Measurements from ENCODE around the gene CASZ1. TPM values are rescaled to one million over a fixed set of nuclear protein-coding genes. Genes with fewer than 3 reads are reported as not detected.

The CASZ1 gene
- total RNA-seq, 1 experiment from 2014 or later = 3.9 TPM

DNA sequence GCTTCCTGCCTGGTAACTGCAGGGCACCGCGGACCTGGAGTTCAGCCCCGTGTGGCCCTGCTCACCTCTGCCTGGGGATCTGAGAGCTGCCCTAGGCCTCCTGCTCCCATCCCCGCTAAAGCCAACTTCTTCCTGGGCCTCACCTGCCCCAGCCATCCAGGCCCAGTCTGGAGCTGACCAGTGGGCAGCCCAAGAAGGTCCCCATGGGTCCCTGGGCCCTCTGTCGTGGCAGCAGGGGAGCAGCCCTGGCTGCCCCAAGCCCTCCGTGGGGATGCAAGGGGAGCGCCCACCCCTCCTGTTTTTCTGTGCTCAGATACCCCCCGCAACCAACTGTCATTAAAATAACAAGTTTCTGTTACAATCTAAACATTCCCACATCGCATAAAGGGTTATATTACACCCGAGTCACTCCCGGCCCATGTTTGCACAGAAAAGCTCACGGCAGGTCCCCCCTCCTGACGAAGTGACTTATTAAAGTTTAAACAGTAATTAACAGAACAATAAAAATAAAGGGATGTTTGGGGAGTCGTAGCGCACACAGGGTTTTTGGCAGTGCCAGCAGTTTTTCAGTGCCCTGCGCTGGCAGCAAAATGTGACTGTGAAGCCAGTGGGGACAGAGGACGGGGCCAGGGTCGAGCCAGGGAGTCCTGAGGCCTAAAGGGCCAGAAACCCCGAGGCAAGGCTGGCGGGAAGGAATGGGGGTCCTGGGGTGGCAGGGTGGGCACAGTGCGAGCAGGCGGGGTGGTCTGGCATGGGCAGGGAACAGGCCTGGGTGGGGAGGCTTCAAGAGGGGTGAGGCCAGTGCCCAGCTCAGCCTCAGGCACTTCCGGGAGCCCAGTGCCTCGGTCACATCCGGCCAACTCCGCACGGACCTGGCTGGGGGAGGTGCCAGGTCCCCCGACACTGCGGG, 121.5 kb downstream of the CASZ1 start:
- H3K27me3 Mint-ChIP-seq (ENCODE audit: low read depth) = no peaks in the 10 kb centered on the region
- no peak for DNase-seq
- H3K79me2 ChIP-seq (ENCODE audit: insufficient read depth, low read length) = no peaks in the 10 kb centered on the region
- H3K18ac ChIP-seq (ENCODE audit: insufficient read length, low read depth, low read length) = no peak overlapping the region
- H4K20me1 ChIP-seq (ENCODE audit: control insufficient read depth, insufficient read depth, insufficient read length) = peaks cover 2% of the 10 kb centered on the region
- peaks cover 37 to 46% of the 10 kb centered on the region in 2 experiments for H3K4me1 Mint-ChIP-seq
- no peak overlapping the region for H2BK20ac ChIP-seq (ENCODE audit: low read depth, low read length, poor library complexity, severe bottlenecking)
- no peaks in the 10 kb centered on the region for H3K23me2 ChIP-seq (ENCODE audit: insufficient read length, low read depth, low read length, poor library complexity, severe bottlenecking)
- no CpG with 5 or more reads among the region's 29 CpGs for WGBS (ENCODE audit: extremely low coverage, insufficient read length, low lambda C conversion rate)
- H3K9me3 Mint-ChIP-seq = no peaks in the 10 kb centered on the region
- no peak overlapping the region for H3K9ac ChIP-seq (ENCODE audit: extremely low read depth, insufficient read length, low read length)
- H3K9me3 ChIP-seq (ENCODE audit: control insufficient read depth, low read depth, low read length) = no peaks in the 10 kb centered on the region
- H3K4ac ChIP-seq (ENCODE audit: low read depth, low read length) = no peak overlapping the region
- H3K23ac ChIP-seq (ENCODE audit: insufficient read length, low read depth, low read length) = no peak overlapping the region
- no peak overlapping the region for H2BK15ac ChIP-seq (ENCODE audit: low read depth, low read length)
- H3K27ac Mint-ChIP-seq = peak overlapping the region in 2 of 3 experiments; percentile 60 to 93; a peak in 4 of 7 replicates
- H3K4me3 Mint-ChIP-seq = no peak overlapping the region
- H3K27me3 ChIP-seq (ENCODE audit: insufficient read depth, low read length) = no peaks in the 10 kb centered on the region
- no peak overlapping the region for H3K56ac ChIP-seq (ENCODE audit: insufficient read length, low read depth, low read length)
- H2AK5ac ChIP-seq (ENCODE audit: insufficient read length, low read length) = no peak overlapping the region
- no peak overlapping the region for H2AFZ ChIP-seq (ENCODE audit: low read length)
- no peak overlapping the region for H4K91ac ChIP-seq (ENCODE audit: insufficient read length, low read depth, low read length)
- TF ChIP-seq, protein P1, sequence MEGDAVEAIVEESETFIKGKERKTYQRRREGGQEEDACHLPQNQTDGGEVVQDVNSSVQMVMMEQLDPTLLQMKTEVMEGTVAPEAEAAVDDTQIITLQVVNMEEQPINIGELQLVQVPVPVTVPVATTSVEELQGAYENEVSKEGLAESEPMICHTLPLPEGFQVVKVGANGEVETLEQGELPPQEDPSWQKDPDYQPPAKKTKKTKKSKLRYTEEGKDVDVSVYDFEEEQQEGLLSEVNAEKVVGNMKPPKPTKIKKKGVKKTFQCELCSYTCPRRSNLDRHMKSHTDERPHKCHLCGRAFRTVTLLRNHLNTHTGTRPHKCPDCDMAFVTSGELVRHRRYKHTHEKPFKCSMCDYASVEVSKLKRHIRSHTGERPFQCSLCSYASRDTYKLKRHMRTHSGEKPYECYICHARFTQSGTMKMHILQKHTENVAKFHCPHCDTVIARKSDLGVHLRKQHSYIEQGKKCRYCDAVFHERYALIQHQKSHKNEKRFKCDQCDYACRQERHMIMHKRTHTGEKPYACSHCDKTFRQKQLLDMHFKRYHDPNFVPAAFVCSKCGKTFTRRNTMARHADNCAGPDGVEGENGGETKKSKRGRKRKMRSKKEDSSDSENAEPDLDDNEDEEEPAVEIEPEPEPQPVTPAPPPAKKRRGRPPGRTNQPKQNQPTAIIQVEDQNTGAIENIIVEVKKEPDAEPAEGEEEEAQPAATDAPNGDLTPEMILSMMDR (conservative IDR thresholded peaks at IDR 0.05) = no peak
- H2BK120ac ChIP-seq (ENCODE audit: low read depth, low read length, poor library complexity, severe bottlenecking) = no peak overlapping the region
- H3K79me1 ChIP-seq (ENCODE audit: insufficient read depth, low read depth, low read length, poor library complexity, severe bottlenecking) = no peaks in the 10 kb centered on the region
- H2BK5ac ChIP-seq (ENCODE audit: insufficient read length, low read length) = no peak overlapping the region
- H4K5ac ChIP-seq (ENCODE audit: insufficient read length, low read depth, low read length) = no peak overlapping the region
- peak overlapping the region; percentile 31 for H3K14ac ChIP-seq (ENCODE audit: insufficient read depth, low read length)
- no peaks in the 10 kb centered on the region; a peak in 1 of 7 replicates for H3K36me3 Mint-ChIP-seq (ENCODE audit: insufficient read depth in 1 of 3, low read depth in 3 of 3)
- H2BK12ac ChIP-seq (ENCODE audit: insufficient read length, low read depth, low read length) = no peak overlapping the region
- H3K4me1 ChIP-seq (ENCODE audit: insufficient read depth, low read length) = no peaks in the 10 kb centered on the region; the same call in 1 of the 2 replicates
- H3T11ph ChIP-seq (ENCODE audit: low read length) = no peak overlapping the region
- H3K4me2 ChIP-seq (ENCODE audit: insufficient read depth, insufficient read length, low read length) = no peak overlapping the region
- no peak overlapping the region for H3K27ac ChIP-seq (ENCODE audit: insufficient read length, low read depth, low read length)
- no peak overlapping the region for H4K8ac ChIP-seq (replicated peaks; ENCODE audit: insufficient read length, low read depth, low read length)

Data from H9 (cell line).